NCI-H1694 (cell line): ENCODE results near the gene SLAMF1.
"Not testable (repeated sequence)": the region's sequence is repeated elsewhere in the genome, so short reads cannot be mapped to it uniquely, and the experiment has no call there.

Experiments
- DNase-seq: peaks from one replicate; lab custom pipeline; 2025; lab: John Stamatoyannopoulos, UW

The SLAMF1 gene

DNA sequence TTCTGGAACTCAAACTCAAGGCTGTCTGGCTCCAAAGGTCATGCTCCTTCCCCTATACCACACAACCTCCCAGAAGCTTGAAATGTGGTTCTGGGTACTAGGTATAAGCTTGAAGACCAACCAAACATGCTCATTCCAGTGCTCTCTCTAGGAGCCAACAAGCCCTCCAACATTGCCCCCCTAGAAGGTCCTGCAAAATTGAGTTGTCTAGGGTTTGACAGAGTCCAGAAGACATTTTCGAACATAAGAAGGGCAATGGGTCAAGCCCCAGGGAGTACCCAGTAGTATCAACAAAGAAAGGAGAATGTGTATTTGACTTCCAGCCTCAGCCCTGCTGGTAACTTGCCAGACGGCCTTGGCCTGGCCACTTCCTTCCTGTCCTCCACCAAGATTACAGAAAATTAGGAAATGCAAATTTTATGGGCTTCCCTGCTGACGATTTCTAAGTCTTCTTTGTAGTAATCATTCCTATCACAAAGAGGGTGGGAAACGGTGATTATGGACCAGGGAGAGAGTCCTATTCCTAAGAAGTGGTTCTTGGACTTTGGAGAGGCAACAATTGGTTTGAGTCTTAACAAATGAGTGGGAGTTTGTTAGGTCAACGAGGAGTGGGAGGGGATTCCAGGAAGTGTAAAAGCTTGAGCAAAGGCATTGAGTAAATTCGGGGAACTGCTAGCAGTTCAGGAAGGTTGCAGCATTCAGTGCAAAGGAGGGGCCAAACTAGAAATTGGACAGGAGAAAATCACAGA is 18.7 kb upstream of the SLAMF1 start:
- DNase-seq = no peak

DNA sequence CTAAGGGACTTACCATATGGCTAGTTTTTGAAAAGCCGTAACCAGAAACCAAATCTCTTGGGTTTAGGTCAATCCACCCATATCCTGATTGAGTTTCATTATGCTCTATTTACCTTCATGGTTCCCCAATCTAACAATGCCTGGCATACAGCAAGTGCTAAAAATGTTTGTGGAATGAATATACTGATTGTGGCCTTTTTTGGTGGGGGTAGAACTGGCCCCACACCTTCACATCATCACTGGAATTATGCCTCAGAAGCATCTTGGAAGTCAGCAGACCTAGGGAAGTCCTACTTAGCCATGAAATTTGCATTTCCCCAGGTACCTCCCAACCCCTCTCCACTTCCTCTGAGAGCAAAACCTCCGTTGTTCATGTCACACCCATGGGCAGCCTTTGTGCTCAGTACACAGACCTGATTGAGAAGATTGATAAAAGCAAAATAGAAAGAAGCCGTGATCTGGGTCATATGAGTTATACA is 17.8 kb upstream of the SLAMF1 start:
- DNase-seq = no peak

DNA sequence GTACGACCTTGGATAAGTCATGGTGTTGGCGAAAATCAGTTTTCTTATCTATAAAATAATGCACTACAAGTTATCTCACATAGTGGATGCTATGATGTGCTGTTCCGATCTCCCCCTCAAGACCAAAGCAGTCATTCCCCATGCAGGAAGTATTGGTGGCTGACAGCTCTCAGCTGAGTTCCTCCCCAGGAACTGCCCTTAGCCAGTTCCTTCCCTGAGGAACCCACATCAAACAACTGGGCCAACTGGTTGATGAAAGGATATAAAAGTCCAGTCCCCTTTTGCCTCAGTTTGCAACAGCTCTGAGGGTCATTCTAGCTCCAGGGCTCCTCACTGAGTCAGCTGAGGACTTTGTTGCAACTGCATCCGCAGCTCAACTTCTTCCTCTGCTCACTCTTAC is 16.1 kb upstream of the SLAMF1 start:
- no peak for DNase-seq

DNA sequence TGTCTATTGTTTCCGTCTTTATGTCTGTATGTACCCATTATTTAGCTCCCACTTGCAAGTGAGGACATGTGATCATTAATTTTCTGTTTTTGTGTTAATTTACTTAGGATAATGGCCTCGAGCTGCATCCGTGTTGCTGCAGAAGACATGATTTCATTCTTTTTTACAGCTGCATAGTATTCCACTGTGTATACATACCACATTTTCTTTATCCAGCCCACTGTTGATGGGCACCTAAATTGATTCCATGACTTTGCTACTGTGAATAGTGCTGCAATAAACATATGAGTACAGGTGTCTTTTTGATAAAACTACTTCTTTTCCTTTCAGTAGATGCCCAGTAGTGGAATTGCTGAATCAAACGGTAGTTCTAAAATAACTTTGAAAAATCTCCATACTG is 12.7 kb upstream of the SLAMF1 start:
- DNase-seq = no peak

DNA sequence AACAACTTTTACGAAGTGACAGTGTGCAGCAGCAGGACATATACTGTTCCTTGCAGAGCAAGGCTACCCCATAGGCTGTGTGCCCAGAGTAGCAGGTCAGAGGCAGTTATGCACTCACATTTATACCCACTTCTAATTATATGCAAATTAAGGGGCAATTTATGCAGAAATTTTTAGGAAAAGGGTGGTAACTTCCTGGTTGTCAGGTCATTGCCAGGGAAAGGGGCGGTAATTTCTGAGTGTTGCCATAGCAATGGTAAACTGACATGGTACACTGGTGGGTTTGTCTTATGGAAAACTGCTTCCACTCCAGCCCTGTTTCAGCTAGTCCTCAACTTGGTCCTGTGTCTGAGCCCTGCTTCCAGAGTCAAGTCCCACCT is 12.0 kb upstream of the SLAMF1 start:
- no peak for DNase-seq

DNA sequence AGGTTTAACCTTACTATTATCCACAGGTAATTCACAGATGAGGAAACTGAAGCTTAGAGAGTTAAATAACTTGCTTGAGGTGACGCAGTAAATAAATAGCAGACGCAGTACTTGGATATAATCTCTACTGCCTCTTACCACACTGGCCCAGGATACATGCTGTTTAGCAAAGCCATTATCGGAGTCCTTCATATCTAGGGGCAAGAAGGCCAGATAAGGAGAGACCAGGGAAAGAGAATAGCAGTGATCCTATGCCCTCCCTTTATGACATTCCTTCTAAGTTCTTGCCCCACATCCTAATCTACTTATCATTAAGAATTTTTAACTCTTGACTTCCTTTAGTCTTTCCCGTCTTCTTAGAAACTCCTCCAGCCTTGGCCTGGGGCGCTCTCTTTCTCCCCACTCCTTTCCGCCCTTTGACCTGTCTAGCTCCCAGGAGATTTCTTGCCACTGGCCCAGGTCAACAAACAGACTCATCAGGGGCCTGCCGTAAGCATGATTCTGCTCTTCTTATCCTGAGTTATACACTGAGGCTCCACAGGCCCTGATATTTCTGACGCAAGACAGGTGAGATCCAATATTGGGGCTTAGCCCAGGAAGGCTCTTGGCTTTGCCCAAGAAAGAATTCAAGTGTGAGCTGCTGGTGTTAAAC is 11.4 kb upstream of the SLAMF1 start:
- DNase-seq = no peak

DNA sequence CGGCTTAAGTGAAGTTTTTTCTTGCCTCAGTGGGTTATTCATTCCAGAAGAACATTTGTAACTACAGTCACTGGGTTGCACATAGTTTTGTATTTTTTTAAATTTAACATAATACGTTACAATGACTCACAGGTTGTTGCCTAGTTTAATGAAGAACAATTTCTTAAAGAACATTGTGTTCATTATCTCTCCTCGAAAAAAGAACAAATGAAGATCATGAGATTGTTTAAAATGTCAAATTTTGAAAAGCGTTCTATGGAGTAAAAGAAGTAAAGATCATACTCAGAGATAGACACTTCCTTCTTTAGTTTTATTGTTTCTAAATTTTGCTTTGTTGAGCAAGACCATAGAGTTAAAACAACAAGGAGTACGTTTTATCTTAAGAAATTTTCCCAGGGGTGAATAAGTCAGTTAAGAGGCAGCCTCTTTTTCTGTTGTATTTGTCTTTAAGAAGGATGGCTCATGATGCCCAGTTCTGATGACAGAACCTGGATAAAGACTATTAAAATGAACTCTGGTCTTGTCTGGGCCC is 10.5 kb upstream of the SLAMF1 start:
- no peak for DNase-seq

DNA sequence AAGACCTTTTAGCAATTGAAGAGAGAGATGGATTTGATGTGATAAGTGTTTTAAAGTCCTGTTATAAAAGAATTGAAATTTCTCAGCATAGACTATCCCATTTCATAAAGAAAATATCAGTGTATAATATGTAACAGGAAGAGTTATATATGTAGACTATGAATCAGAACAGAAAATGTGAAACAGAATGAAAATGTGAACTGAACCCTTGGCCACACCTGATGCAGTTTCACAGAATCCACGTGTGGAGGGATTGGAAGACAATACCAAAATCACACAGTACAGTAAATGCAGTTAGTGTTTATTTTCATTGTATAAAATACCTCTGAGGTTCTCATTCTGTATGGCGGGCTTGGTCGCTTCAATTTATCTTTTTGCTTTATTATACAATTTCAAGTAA is 9.9 kb upstream of the SLAMF1 start:
- DNase-seq = no peak

DNA sequence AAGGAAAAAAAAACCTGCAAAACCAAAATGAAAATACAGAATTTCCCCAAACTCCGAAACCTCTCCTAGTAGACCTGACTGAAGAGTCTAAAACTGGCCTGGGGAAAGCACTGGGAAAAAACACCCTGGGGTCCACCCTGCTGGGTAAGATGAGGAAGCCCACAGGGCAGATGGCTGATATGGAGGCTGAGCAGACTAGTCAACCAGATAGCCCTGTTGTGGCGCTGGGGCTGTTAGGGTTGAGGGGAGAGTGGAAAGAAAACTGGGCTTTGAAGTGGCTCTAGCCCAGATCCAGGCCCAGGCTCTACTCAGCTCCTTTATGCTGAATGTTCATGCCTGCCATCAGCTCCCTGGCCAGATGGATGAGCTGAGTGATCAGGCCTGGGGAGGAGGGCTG is 6.8 kb upstream of the SLAMF1 start:
- no peak for DNase-seq

DNA sequence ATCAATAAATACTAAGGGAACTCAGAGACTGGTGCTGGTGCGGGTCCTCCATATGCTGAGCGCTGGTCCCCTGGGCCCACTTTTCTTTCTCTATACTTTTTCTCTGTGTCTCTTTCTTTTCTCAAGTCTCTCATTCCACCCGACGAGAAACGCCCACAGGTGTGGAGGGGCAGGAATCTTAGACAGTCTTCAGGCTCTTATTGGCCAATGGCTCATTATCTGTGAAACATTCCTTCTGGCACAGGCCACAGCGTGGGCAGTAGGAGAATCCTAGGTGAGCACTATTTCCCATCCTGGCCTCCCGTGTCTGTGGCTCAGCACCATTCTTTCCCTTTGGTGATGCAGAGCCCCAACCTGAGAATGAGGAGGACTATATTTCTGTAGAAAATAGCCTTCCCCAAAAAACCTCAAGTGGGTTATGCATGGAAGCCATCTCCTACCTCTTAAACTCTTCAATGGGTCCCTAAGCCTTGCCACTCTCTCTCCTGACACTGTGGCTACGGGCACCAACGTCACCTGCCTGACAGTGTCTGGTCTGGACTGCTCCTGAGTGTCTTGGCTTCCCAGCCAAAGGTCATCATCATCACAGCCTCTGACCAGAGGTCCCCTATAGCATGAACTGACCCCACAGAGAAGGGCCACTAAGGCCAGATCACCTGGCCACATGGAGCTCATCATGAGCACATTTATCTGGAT is 6.2 kb upstream of the SLAMF1 start:
- DNase-seq = no peak

DNA sequence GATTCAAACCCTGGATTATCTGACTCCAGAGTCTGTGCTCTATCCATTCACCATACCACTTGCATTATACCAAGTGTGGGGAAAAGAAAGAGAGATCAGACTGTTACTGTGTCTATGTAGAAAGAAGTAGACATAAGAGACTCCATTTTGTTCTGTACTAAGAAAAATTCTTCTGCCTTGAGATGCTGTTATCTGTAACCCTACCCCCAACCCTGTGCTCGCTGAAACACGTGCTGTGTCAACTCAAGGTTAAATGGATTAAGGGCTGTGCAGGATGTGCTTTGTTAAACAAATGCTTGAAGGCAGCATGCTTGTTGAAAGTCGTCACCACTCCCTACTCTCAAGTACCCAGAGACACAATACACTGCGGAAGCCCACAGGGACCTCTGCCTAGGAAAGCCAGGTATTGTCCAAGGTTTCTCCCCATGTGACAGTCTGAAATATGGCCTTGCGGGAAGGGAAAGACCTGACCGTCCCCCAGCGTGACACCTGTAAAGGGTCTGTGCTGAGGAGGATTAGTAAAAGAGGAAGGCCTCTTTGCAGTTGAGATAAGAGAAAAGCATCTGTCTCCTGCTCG is 5.3 kb upstream of the SLAMF1 start:
- DNase-seq = not testable (repeated sequence)

DNA sequence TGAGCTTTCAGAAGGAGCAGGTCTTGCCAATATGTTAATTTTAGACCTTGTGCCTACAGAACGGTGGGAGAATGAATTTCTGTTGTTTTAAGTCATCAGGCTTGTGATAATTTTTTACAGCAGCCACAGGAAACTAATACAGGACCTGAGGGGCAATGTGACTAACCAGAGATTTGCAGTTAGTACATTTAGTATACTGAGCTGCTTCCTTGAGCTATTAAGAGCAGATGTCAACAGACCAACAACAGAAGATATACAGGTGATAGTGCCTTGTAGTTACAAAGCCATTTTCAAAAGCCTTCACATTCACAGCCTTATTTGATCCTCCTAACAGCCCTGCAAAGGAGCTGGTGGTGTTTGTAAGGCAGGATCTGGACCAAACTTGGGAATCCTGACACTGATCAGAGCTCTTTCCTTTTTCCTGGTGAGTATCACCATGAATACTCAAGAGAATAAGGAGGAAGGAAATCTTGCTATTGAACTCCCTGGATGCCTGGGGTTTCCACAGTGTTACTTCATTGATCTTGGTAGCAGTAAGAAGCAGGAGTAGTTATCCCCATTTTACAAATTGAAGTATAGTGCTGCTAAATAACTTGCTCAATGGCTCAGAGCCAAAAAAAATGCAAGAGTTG is 4.7 kb upstream of the SLAMF1 start:
- DNase-seq = no peak

DNA sequence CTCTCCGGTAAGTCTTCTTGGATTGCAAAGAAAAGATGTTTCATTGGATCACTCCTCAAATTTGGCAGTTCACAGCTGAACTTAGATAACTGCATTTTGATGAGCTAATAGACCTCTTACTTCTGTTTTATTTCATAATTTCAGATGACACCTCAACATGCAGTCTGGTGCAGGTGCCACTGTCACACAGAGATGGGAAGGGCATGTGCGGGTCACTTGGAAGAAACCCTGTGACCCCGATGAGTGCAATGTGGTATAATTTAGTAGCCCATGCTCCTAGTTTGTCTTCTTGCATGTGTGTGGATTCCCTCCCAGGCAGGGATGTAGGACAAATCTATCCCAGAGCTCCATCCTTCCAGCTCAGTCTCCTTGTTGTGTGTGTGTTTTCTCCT is 481 bp upstream of the SLAMF1 start:
- no peak for DNase-seq

DNA sequence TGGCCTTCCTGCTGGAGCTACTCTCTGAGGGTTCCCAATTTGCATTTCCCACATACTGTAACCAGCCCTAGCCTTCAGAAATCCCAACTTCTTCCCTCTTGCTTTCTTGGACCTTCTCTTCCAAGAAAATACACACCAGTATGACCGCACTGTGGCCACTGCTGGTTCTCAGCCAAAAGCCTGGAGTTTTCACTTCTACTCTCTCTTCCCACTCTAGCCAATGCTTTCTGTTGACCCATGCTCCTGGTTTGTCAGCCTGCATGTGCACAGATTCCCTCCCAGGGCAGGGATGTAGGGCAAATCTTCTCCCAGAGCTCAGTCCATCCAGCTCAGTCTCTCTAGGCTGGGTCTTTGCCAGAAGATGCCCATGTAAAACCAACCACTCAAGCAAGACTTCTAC is 664 bp downstream of the SLAMF1 start:
- no peak for DNase-seq

DNA sequence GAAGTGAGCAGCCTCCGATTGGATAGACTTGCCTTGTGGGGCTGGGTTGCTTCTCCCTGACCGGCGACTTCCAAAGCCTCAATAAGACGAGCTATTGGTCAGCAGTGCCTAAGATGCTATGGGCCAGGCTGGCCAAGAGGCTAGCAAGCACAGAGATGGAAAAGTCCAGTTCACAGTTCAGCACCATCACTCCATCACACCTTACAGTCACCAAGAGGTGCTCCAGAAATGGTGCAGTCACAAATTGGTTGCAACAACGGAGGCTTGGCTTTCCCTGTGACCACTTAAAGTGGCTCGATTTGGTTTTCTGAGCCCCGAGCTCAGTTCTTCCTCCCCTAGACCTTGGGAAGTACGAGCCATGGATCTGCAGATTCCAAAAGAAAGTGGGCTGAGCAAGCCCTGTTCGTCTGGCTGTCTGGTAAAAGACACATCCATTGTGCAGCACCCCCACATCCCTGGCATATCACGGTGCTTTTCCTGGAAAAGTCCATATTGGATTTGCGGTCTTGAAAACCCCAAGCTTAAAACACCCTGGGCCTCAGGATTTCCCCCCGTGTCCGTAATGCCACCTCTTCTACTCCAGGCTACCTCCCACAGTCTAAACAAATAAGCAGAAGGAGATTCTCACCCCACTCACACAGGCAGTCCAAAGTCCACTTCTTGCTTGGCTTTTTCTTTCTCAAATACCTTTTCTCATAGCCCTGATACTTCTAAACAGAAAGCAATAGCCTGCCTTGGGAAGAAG is 1.3 kb downstream of the SLAMF1 start:
- DNase-seq = no peak

DNA sequence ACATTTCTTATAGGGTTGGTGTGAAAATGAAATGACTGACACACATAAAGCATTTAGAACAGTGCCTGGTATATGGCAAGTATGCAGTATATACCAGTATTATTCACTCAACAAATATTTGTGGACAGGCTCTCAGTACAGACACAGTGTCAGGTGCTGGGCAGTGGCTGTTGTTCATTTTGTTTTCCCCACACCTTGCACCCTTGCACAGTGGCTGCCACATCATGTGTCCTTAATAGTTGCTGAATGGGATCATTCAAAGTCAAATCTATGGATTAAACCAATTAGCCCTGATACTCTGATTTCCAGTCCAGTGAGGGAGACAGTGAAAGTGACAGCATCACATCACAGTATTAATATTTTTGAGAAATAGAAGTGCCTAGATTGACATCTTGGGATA is 2.4 kb downstream of the SLAMF1 start:
- DNase-seq = no peak

DNA sequence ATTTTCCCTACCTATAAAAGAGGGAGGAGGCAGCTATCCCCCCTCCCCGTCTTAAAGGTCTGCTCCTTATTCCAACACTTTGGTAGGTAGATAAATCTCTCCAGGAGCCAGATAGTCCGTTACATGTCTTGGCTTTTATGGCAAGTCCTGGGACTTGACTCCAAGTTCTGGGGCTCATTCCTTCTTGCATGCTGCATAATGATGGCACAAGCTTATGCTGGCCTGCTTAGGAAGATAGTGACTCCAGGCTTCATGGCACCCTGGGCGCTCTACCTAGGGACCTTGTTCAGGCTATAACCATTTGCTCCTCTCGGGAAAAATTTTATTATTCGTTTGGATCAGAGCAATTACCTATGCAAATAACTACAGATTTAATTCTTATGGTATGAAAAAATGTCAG is 3.7 kb downstream of the SLAMF1 start:
- DNase-seq = no peak

DNA sequence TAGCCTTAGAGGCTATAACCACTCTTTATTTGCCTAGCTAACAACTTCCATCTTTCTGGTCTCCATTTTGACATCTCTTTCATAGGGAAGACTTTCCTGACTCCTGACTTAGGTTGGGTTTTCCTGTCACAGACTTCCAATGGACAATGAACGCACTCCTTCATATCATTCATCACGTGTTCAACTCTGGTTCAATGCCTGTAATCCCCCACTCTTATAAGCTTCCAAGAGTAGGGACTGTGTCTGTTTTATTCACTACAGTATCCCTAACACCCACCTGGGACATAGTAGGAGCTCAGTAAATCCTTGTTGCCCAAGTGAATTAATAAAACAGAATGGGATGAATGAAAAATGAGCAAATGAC is 4.6 kb downstream of the SLAMF1 start:
- no peak for DNase-seq

DNA sequence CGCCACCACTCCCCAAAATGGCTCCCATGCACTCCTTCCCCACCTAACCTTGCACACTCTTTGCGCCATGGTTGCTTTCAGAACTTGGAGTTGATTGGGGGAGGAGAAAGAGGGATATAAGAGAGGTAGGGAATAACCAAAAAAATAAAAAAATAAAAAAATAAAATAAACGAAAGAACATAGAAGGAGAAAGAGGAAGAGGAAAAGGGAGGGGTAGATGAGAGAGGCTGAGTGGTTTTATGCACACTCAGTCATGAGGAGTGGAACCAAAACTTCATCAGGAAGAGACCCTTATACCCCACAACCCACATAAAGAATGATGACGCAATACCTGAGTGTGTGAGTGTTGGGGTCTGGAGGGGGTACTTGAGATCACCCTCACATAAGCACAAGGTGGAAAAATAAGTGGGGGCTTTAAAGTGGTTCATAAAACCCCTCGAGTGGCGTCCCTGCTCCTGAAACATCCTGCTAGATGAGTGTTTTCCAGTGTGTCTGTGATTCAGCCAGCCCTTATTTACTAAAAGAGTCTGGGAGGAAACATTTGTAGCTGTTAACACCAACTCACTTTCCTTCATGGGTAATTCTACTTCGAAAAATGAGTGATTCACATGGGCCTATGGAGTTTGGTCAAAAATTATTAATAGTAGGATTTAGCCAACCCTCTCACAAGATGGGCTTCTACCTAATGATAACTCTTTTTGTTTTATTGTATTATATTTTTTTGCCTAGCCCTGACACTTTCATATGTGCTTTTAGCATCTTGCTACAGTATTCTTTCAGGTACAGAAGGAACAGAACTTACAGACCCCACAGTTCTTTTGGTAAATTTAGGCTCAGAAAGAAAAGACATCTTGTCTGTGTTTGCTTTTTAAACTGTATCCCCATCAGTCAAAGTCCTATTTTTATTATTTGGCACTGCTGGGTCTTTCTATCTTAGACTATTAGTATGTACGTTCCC is 5.2 kb downstream of the SLAMF1 start:
- no peak for DNase-seq

DNA sequence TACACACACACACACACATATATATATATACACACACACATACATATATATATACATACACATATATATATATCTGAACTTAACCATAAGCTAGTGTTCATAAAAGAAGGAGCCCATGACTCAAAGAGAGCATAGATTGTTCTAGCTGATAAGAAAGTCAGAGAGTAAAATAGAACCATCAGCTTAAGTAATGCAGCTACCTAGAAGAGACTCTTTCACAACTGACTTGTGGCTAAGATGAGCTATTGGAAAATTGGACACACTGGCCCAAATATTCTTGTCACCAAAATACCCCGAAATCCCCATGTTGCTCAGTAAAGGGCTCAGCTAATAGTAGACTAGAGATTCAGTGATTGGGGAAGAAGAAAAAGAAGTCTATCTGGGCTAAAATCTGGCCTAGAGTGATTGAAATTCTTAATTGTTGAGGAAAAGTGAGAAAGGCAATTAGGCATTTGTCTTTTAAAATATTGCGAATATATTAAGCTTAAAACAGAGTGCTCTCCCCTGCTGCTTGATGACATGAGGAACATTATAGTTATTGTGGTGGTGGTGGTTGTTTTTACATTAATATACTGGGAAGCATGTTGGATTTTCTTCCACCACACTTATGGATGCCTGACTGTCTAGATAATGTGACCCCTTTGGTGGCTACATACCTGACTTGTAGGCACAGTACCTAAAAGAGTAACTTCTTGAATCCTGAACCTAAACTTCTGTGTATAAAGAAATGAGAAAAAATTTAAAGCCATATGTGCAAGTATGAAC is 6.3 kb downstream of the SLAMF1 start:
- DNase-seq = no peak
